ENCODE results near the gene FMO4.
"Not testable (repeated sequence)": the region's sequence is repeated elsewhere in the genome, so short reads cannot be mapped to it uniquely, and the experiment has no call there.

FMO4 gene

GRCh38 chr1:171335964-171336363 is 22.0 kb downstream of the FMO4 start:
- no peak for DNase-seq

GRCh38 chr1:171339345-171339744 is 25.4 kb downstream of the FMO4 start:
- DNase-seq: not testable (repeated sequence)

GRCh38 chr1:171343727-171344472 is 29.9 kb downstream of the FMO4 start:
- DNase-seq: no peak

GRCh38 chr1:171344473-171344820 is 30.5 kb downstream of the FMO4 start:
- DNase-seq: no peak

DNA sequence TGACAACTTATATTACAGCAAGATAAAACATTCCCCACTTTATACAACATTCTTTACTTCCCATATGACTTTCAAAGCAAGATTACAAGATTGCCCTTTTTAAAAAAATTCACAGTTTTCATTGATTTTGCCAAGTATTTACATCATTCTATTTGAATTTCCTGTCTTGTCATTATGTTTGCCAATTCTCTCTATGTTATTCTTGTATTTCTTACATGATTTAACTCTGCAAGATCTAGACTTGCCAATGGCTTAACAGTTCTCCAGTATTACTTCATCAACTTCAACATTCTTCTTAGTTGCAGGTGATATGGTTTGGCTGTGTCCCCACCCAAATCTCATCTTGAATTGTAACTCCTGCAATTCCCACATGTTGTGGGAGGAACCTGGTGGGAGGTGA is 31.6 kb downstream of the FMO4 start:
- DNase-seq: no peak

- DNase-seq: no peak
Measured at GRCh38 chr1:171346881-171347280, 32.9 kb downstream of the FMO4 start.

DNA sequence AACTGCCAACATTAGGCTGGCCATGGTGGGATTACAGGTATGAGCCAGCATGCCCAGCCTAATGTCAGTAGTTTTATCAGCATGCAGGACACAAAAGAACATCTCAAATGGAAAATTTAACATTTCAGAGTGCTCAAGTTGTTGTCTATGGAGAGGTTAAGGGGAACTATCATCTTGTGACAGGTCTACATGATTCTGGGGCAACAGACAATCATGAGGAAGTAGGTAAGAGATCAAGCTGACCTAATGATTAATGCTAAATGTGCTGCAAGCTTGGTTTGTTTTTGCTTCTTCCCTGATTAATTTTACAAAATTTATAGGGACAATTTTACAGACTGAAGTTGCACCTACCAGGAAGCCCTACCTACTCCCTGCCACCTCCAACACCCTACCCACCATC is 36.6 kb downstream of the FMO4 start:
- DNase-seq: no peak

GRCh38 chr1:171351961-171352360 is 38.0 kb downstream of the FMO4 start:
- no peak for DNase-seq

DNA sequence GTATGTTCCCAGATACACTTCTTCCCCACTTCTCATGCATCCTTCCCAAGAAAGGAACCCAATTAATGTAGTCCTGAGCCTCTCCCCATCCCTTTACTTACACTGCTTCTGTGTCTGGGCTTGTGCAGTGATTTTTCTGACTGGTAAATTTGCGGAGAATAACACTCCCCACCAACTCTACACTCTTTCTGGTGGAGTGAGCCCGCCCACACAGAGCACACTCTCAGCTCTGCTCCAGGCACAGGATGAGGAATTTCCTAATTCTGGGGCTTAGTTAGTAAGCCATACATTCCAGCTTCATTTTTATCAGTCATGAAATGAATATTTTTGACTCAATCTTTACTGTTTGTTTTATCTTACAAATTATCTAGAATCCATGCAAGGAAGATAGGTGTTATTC is 38.6 kb downstream of the FMO4 start:
- DNase-seq: no peak

DNA sequence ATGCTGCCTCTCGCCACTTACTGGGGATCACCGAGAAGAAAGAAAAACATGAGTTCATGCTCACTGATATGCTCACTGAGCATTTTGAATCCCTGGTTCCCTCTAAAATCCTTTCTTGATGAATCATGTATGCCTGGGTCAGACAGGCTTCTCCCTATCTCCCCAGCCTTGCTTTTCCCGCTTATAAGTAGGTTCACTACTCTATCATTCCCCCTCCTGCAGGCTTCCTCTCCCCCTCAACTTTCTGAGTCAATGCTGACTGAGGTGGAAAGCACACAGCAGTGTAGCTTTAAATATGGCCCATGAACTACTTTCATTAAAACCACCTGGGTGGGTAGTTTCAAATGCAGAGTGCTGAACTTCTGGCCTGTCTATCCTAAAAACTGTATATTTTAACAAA is 41.7 kb downstream of the FMO4 start:
- DNase-seq: no peak

DNA sequence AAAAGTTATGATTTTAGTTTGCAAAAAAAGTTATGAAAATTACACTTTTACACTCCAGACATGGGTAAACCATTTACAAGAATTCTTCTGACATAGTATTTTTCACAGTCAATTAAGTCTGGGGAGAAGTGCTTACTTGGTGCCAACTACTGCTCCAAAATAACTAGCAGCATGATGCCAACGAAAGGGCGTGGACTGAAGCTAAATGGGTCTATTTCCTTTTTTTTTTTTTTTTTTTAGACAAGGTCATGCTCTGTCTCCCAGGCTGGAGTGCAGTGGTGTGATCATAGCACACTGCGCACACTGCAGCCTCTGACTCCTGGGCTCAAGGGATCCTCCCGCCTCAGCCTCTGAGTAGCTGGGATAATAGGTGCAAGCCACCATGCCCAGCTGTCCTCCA is 43.2 kb downstream of the FMO4 start:
- no peak for DNase-seq

- not testable (repeated sequence) for DNase-seq
Measured at GRCh38 chr1:171359355-171359648, 45.3 kb downstream of the FMO4 start.

GRCh38 chr1:171359731-171360527 is 45.9 kb downstream of the FMO4 start:
- DNase-seq: not testable (repeated sequence)

- DNase-seq: no peak
Measured at GRCh38 chr1:171366085-171366484, 52.1 kb downstream of the FMO4 start.

DNA sequence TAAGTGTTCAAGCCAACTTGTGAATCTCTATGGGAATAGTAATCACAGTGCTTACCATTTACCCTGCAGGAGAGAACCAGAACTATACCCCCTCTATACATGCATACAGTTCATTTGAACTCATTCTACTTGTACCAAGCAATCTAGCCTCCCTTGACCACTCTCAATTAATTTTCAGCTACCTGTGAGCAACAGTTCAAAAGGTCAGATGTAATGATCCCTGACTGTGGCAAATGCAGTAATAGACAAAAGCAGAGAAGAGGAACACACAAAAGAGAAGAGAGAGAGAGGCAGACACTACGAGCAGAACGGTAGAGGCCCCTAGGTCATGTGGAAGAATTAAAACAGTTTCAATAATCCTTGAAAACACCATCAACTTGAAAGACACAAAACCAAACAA is 52.8 kb downstream of the FMO4 start:
- no peak for DNase-seq

- DNase-seq: no peak
Measured at GRCh38 chr1:171367436-171367835, 53.5 kb downstream of the FMO4 start.

DNA sequence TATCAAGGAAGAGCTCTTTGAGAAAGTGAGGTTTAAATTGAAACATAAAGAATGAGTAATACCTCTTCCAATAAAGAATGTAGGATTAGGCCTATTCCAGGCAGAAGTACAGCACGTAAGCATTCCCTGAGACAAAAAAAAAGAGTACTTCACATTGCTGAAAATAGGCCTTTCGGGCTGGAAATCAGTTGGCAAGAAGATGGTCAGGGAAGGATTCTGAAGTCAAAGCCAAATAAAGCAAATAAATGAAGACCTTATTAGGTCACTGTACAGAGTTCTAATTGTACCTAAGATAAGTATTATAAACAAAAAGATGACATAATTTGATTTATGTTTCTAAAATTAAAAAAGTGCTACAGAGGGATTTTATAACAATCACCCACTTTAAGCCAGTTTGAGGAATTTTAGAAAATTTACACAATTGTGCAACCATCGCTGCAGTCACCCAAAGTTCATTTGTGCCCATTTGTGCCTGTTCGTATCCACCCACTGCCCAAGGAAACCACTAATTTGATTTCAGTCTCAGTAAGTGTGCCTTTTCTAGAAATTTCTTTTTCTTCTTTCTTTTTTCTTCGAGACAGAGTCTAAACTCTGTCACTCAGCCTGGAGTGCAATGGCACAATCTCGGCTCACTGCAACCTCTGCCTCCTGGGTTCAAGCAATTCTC is 58.6 kb downstream of the FMO4 start:
- no peak for DNase-seq

- not testable (repeated sequence) for DNase-seq
Measured at GRCh38 chr1:171373357-171374122, 59.6 kb downstream of the FMO4 start.

- no peak for DNase-seq
Measured at GRCh38 chr1:171379846-171380245, 65.9 kb downstream of the FMO4 start.

DNA sequence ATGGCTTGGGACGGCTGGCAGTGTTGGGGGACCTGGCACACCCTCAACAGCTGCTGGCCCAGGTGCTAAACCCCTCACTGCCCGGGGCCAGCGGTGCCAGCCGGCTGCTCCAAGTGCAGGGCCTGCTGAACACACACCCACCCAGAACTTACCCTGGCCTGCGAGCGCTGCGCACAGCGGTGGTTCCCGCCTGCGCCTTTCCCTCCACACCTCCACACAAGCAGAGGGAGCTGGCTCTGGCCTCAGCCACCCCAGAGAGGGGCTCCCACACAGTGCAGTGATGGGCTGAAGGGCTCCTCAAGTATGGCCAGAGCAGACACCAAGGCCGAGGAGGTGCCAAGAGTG is 67.9 kb downstream of the FMO4 start:
- DNase-seq: no peak

DNA sequence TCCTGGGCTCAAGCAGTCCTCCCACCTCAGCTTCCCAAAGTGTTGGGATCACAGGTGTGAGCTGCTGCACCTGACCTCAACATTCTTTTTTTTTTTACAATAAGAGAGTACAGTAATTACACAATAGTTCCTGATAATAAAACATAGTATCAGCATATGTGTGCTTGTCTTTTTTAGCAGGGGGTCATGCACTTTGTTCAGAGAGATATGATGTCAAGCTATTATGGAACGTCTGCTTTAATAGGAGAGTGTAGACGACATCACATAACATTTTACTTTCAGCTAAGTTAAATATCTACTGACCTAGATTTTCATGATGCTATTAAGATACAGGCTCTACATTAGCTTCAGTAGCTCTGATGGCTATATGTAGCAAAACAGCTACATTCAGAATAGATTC is 70.5 kb downstream of the FMO4 start:
- no peak for DNase-seq

DNA sequence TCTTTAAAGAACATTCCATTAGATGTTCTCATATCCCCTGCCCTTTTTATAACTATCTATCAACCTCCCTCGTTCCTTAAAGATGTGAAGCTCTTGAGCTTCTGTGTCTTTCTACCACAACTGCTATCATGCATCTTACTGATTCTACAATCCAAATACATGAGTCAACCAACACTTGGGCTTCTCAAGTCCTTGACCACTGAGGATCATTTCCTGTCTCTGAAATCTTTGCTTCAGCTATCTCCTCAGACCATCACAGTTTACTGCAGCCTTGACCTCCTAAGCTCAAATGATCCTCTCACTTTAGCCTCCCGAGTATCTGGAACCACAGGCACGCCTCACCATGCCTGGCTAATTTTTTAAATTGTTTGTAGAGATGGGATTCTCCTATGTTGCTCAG is 75.2 kb downstream of the FMO4 start:
- DNase-seq: no peak

- DNase-seq: not testable (repeated sequence)
Measured at GRCh38 chr1:171390740-171391139, 76.8 kb downstream of the FMO4 start.

Measured in stimulated activated CD4-positive, alpha-beta T cell treated with anti-CD3 and anti-CD28 coated beads, Interleukin-2, amount 100 ng/mL, for 24 hours (primary cell).